HepG2 (cell line): ENCODE results near the gene PLD1. TPM values are rescaled to one million over a fixed set of nuclear protein-coding genes. Genes with fewer than 3 reads are reported as not detected.

Experiments used
- ATAC-seq: fragments of 200-7000 bp; cut with Tn5 transposase; 3 replicates; pipeline ENCODE4 v1.9.1; 2020; ENCODE audit warnings: mild to moderate bottlenecking, moderate library complexity
- BruUV-seq: library from RNA; stranded (reverse); fragments of 400-500 nt; replicated peaks from 2 replicates; lab custom pipeline; 2021; lab: Mats Ljungman, UMichigan
- CTCF ChIA-PET: fragments of 300-600 bp; formaldehyde crosslinking; extraction: SDS; loops from one replicate; lab custom pipeline; 2021; ENCODE audit warnings: low total read pairs, inconsistent platforms, low intra/inter-chr PET ratio; lab: Yijun Ruan, JAX
- POLR2A ChIA-PET: fragments of 350-600 bp; sonication (Branson Sonifier 250); formaldehyde crosslinking; loops from one replicate; lab custom pipeline; 2020; ENCODE audit warnings: antibody characterized with exemption, inconsistent platforms; lab: Yijun Ruan, JAX
- DNase-seq: peaks from one replicate; pipeline ENCODE4 v3.0.0-alpha.2; 2015; ENCODE audit warnings: low spot score
- FAIRE-seq: peaks from 3 replicates; lab custom pipeline; 2011; peaks lifted over from hg19 to GRCh38; lab: Jason Lieb, UNC
- H2AFZ ChIP-seq: one replicate; pipeline ENCODE4 v1.6.1; 2011; ENCODE audit warnings: low read length, inconsistent platforms
- H3K27ac ChIP-seq: fragments of 300-600 bp; 3 replicates; pipeline ENCODE4 v1.8.0; 2011; ENCODE audit warnings: mixed run types, mild to moderate bottlenecking, mixed read lengths, low read length, inconsistent platforms; ENCODE audit not compliant: insufficient read depth; ENCODE audit errors: extremely low read length
- H3K27me3 ChIP-seq, 2 experiments: fragments of 200-600 bp in 1 of 2; 2 replicates in 1 of 2; 3 replicates in 1 of 2; pipeline versions ENCODE4 v1.6.0 to v1.8.0; 2011; ENCODE audit warnings: low read length in 2 of 2, mild to moderate bottlenecking in 2 of 2, moderate library complexity in 2 of 2, inconsistent platforms in 1 of 2; ENCODE audit not compliant: insufficient read depth in 2 of 2, control insufficient read depth in 1 of 2
- H3K36me3 ChIP-seq, 2 experiments: fragments of 200-600 bp in 1 of 2; replicated peaks in 1 of 2; 2 replicates in 1 of 2; 3 replicates in 1 of 2; pipeline versions ENCODE4 v1.5.1 to v1.8.0; 2011; ENCODE audit warnings: low read length in 2 of 2, inconsistent platforms in 1 of 2; ENCODE audit not compliant: insufficient read depth in 2 of 2, control insufficient read depth in 1 of 2
- H3K4me1 ChIP-seq: 2 replicates; pipeline ENCODE4 v1.5.1; 2012; ENCODE audit warnings: low read length, inconsistent platforms; ENCODE audit not compliant: insufficient read depth
- H3K4me2 ChIP-seq: 2 replicates; pipeline ENCODE4 v1.6.0; 2011; ENCODE audit warnings: low read depth, low read length, inconsistent platforms
- H3K4me3 ChIP-seq, 3 experiments: fragments of 200-600 bp in 1 of 3; sonication (generic), shearing (Covaris generic) in 1 of 3; replicated peaks in 1 of 3; 2 replicates each; pipeline ENCODE4 v1.5.1; 2011 to 2016; ENCODE audit warnings: low read length in 3 of 3, inconsistent platforms in 2 of 3, low read depth in 2 of 3, mild to moderate bottlenecking in 2 of 3, control low read depth in 1 of 3, mixed read lengths in 1 of 3; ENCODE audit not compliant: insufficient read depth in 1 of 3
- H3K79me2 ChIP-seq: one replicate; pipeline ENCODE4 v1.6.1; 2011; ENCODE audit warnings: low read length, inconsistent platforms; ENCODE audit not compliant: insufficient read depth
- H3K9ac ChIP-seq: 2 replicates; pipeline ENCODE4 v1.6.0; 2011; ENCODE audit warnings: mild to moderate bottlenecking, low read depth, low read length, inconsistent platforms; ENCODE audit not compliant: insufficient read depth
- H3K9me3 ChIP-seq: 2 replicates; pipeline ENCODE4 v1.5.1; 2012; ENCODE audit warnings: mild to moderate bottlenecking, low read length
- H4K20me1 ChIP-seq: 2 replicates; pipeline ENCODE4 v1.6.0; 2011; ENCODE audit warnings: inconsistent platforms, mild to moderate bottlenecking, low read length, moderate library complexity; ENCODE audit not compliant: insufficient read depth
- CREB1 ChIP-seq, 2 experiments: fragments of 450-650 bp in 1 of 2; IDR thresholded peaks; 2 replicates each; pipeline ENCODE4 v1.6.1; 2016 to 2017; ENCODE audit warnings: control low read depth in 1 of 2, mild to moderate bottlenecking in 1 of 2, missing compliant biosample characterization in 1 of 2, missing genetic modification characterization in 1 of 2
- SMC3 ChIP-seq: IDR thresholded peaks from 2 replicates; pipeline ENCODE4 v1.6.1; 2011; ENCODE audit warnings: low read length, improper control_type of control experiment
- SOX6 ChIP-seq, 2 experiments: fragments of 450-650 bp in 1 of 2; sonication (generic) in 1 of 2; formaldehyde crosslinking in 1 of 2; IDR thresholded peaks; 2 replicates each; pipeline versions ENCODE4 v1.4.0 to v1.6.1; 2017 to 2020; ENCODE audit warnings: antibody characterized with exemption in 1 of 2, mild to moderate bottlenecking in 1 of 2, missing genetic modification reagents in 1 of 2
- ZBTB2 ChIP-seq: sonication (generic); formaldehyde crosslinking; IDR thresholded peaks from 2 replicates; pipeline ENCODE4 v1.8.0; 2022; ENCODE audit warnings: low read depth, missing genetic modification reagents
- ZBTB33 ChIP-seq: sonication (generic); formaldehyde crosslinking; IDR thresholded peaks from 2 replicates; pipeline ENCODE4 v1.4.0; 2020; ENCODE audit warnings: missing genetic modification reagents
- ZNF770 ChIP-seq: sonication (generic); formaldehyde crosslinking; IDR thresholded peaks from 2 replicates; pipeline ENCODE4 v1.5.0; 2020; ENCODE audit warnings: mild to moderate bottlenecking, missing genetic modification reagents
- WGBS: methylation state at CpG from one replicate; pipeline ENCODE4 v1.1.6; 2017; ENCODE audit warnings: low lambda C conversion rate; 5-methylcytosine and 5-hydroxymethylcytosine counted together
- in situ Hi-C: cut with HindIII; loops from 2 replicates; pipeline ENCODE4 v1.10.0; 2017; ENCODE audit warnings: low pct_unique_long_range_greater_than_20kb; ENCODE audit not compliant: extremely low pct_ligation_motif_present
- intact Hi-C: fragments of 100-400 bp; cut with micrococcal nuclease; formaldehyde crosslinking; loops from one replicate; pipeline ENCODE4 v1.10.0; 2022; ENCODE audit not compliant: unreplicated experiment
- polyA plus RNA-seq, 8 experiments: library from polyadenylated mRNA; depleted of rRNA in 3 of 8; stranded (reverse) in 7 of 8; unstranded in 1 of 8; fragments of >200 nt; fragmentation: Illumina TruSeq in 4 of 8; extraction: Trizol in 4 of 8; gene quantifications; 2 replicates each; pipeline versions ENCODE4 v1.2.1 to v1.2.3, GENCODE V29; 2011 to 2016; ENCODE audit warnings: low read depth in 4 of 8, missing spikeins in 1 of 8, mixed read lengths in 1 of 8; ENCODE audit not compliant: insufficient read depth in 1 of 8
- total RNA-seq, 5 experiments: library from RNA; depleted of rRNA; stranded (reverse); fragments of >200 nt; fragmentation: Illumina TruSeq; extraction: Trizol; gene quantifications; 2 replicates each; pipeline ENCODE4 v1.2.3, GENCODE V29; 2016; ENCODE audit warnings: low read depth in 1 of 5

The PLD1 gene
- total and polyA plus RNA-seq, 2 of the 13 experiments (the other 11 are each of a cell fraction or from before 2014, with no cell fraction given) = 27.1 to 59.4 TPM

GRCh38 chr3:171849617-171850319 is 39.5 kb upstream of the PLD1 start:
- no peak for FAIRE-seq

More at GRCh38 chr3:171849617-171850319, 39.5 kb upstream of the PLD1 start:
- TF ChIP-seq ZNF770 (CRISPR knock-in tag) (peak; percentile 73), ZBTB33 (0 out of 2 replicates have a peak, but pooled peaks have one; percentile 11), SMC3 (no peak), ZBTB2 (CRISPR knock-in tag) (no peak), CREB1 (IDR thresholded peaks at IDR 0.05) (no peak), CREB1 (CRISPR knock-in tag; IDR thresholded peaks at IDR 0.05) (0 out of 2 replicates have a peak, but pooled peaks have one; percentile 11), SOX6 (IDR thresholded peaks at IDR 0.05) (no peak), SOX6 (CRISPR knock-in tag; IDR thresholded peaks at IDR 0.05) (no peak)
- Histone ChIP-seq H3K4me3 (no peak overlapping the region), H3K4me1 (peaks cover 60% of the 10 kb centered on the region), H3K9ac (no peak overlapping the region), H3K27me3 (no peaks in the 10 kb centered on the region), H3K79me2 (no peaks in the 10 kb centered on the region), H3K27ac (no peak overlapping the region), H4K20me1 (no peaks in the 10 kb centered on the region), H3K9me3 (peaks cover 15% of the 10 kb centered on the region), H2AFZ (no peak overlapping the region), H3K4me2 (no peak overlapping the region), H3K36me3 (no peaks in the 10 kb centered on the region)
- DNase-seq (no peak), ATAC-seq (no peak)
- intact Hi-C loops (loop anchor here (10.0 kb wide), 1 partner anchor 105 kb away; no protein-coding TSS in a partner anchor), in situ Hi-C loops (loop anchor here (10.0 kb wide), 1 partner anchor 185 kb away; the partner anchor contains the start of gene FNDC3B)
- 98% methylated on average over 6 of the region's 6 CpGs for WGBS
- BruUV-seq = no TSS peak
- ChIA-PET POLR2A (no interaction called here), CTCF (no interaction called here)
